ENCODE measurements around the gene NDUFS6. TPM values are rescaled to one million over a fixed set of nuclear protein-coding genes. Genes with fewer than 3 reads are reported as not detected.

Gene NDUFS6
- total RNA-seq, 6 donors from 2014 or later = 22.9 to 64.6 (median 39.3) TPM

GRCh38 chr5:1834022-1834551, 32.9 kb downstream of the NDUFS6 start:
- no peaks in the 10 kb centered on the region for H3K9me3 ChIP-seq
- no peak for ATAC-seq (ENCODE audit: low FRiP score in 2 of 2)
- H3K27ac ChIP-seq = no peak overlapping the region
- no peaks in the 10 kb centered on the region for H3K36me3 ChIP-seq
- peak in 1 of 2 donors; percentile 66 for DNase-seq
- 74 to 76% methylated on average over 17 to 22 of the region's 22 CpGs for WGBS, 2 donors
- H3K4me1 ChIP-seq = no peaks in the 10 kb centered on the region
- TF ChIP-seq EP300 (IDR thresholded peaks at IDR 0.05) = no peak
- TF ChIP-seq POLR2AphosphoS5 (IDR thresholded peaks at IDR 0.05) = no peak
- TF ChIP-seq POLR2A (IDR thresholded peaks at IDR 0.05) = no peak
- no peak for TF ChIP-seq CTCF (IDR thresholded peaks at IDR 0.05)
- H3K27me3 ChIP-seq = no peaks in the 10 kb centered on the region
- no peak overlapping the region for H3K4me3 ChIP-seq

- TF ChIP-seq POLR2A (IDR thresholded peaks at IDR 0.05) = no peak
- TF ChIP-seq POLR2AphosphoS5 (IDR thresholded peaks at IDR 0.05) = no peak
- TF ChIP-seq EP300 (IDR thresholded peaks at IDR 0.05) = no peak
- no peak for TF ChIP-seq CTCF (IDR thresholded peaks at IDR 0.05)
- DNase-seq = no peak
- Histone ChIP-seq H3K36me3 (no peaks in the 10 kb centered on the region), H3K4me1 (no peaks in the 10 kb centered on the region), H3K4me3 (no peak overlapping the region), H3K27ac (no peak overlapping the region), H3K9me3 (no peaks in the 10 kb centered on the region), H3K27me3 (no peaks in the 10 kb centered on the region)
- ATAC-seq (ENCODE audit: low FRiP score in 2 of 2) = no peak
- WGBS, 2 donors = 54 to 55% methylated on average over 21 of the region's 21 CpGs
These were observed 33.7 kb downstream of the NDUFS6 start for GRCh38 chr5:1834721-1835429.

GRCh38 chr5:1835431-1835830, 34.2 kb downstream of the NDUFS6 start:
- H3K9me3 ChIP-seq = no peaks in the 10 kb centered on the region
- H3K27me3 ChIP-seq = no peaks in the 10 kb centered on the region
- H3K4me1 ChIP-seq = no peaks in the 10 kb centered on the region
- no peak overlapping the region for H3K27ac ChIP-seq
- DNase-seq (peak in 1 of 2 donors; percentile 16), ATAC-seq (ENCODE audit: low FRiP score in 2 of 2) (no peak)
- no peaks in the 10 kb centered on the region for H3K36me3 ChIP-seq
- H3K4me3 ChIP-seq = no peak overlapping the region
- 74 to 81% methylated on average over 10 to 13 of the region's 13 CpGs for WGBS, 2 donors
- no peak for TF ChIP-seq CTCF (IDR thresholded peaks at IDR 0.05)
- TF ChIP-seq POLR2AphosphoS5 (IDR thresholded peaks at IDR 0.05) = no peak
- no peak for TF ChIP-seq POLR2A (IDR thresholded peaks at IDR 0.05)

- H3K9me3 ChIP-seq = no peaks in the 10 kb centered on the region
- peak in 1 of 2 donors; percentile 71 for DNase-seq
- no peaks in the 10 kb centered on the region for H3K4me1 ChIP-seq
- WGBS, 2 donors = 56 to 57% methylated on average over 15 to 23 of the region's 23 CpGs
- H3K4me3 ChIP-seq = no peak overlapping the region
- H3K27ac ChIP-seq = no peak overlapping the region
- TF ChIP-seq EP300 (IDR thresholded peaks at IDR 0.05) (no peak), POLR2AphosphoS5 (IDR thresholded peaks at IDR 0.05) (no peak), CTCF (IDR thresholded peaks at IDR 0.05) (no peak), POLR2A (IDR thresholded peaks at IDR 0.05) (no peak)
- no peak for ATAC-seq (ENCODE audit: low FRiP score in 2 of 2)
- H3K27me3 ChIP-seq = peaks cover 0 to 4% (median 0%) of the 10 kb centered on the region in 4 donors
- no peaks in the 10 kb centered on the region for H3K36me3 ChIP-seq
These were observed 35.1 kb downstream of the NDUFS6 start for GRCh38 chr5:1836176-1836890.

Measured in upper lobe of left lung (tissue), 6 donors.